HL-60 (cell line): ENCODE data around the gene ZNF470.
A peak's percentile ranks its signal among the peaks of the same experiment; 100 is the strongest.

Experiments used
- DNase-seq, 2 experiments: peaks; one replicate each; pipeline ENCODE4 v3.0.0-alpha.2; 2010 to 2020; ENCODE audit warnings: low read depth in 1 of 2, low spot score in 1 of 2
- H3K27ac ChIP-seq: fragments of 250-450 bp; sonication (Bioruptor Pico); replicated peaks from 2 replicates; pipeline ENCODE4 v1.5.1; 2020; ENCODE audit warnings: mild to moderate bottlenecking, moderate library complexity
- H3K27me3 ChIP-seq: fragments of 250-450 bp; sonication (Bioruptor Pico); 2 replicates; pipeline ENCODE4 v1.5.1; 2021; ENCODE audit warnings: mild to moderate bottlenecking, moderate library complexity; ENCODE audit not compliant: insufficient read depth, poor library complexity, severe bottlenecking
- H3K4me3 ChIP-seq: replicated peaks from 2 replicates; pipeline ENCODE4 v1.5.1; 2011; ENCODE audit warnings: mild to moderate bottlenecking, control low read depth, low read length; ENCODE audit not compliant: insufficient read depth
- CTCF ChIP-seq: IDR thresholded peaks from one replicate; pipeline ENCODE4 v1.5.1; 2011; ENCODE audit warnings: low read length, control low read depth, inconsistent platforms; ENCODE audit not compliant: insufficient read depth
- GABPA ChIP-seq: IDR thresholded peaks from 2 replicates; pipeline ENCODE4 v1.6.1; 2012; ENCODE audit warnings: low read depth
- POLR2AphosphoS5 ChIP-seq: IDR thresholded peaks from 2 replicates; pipeline ENCODE4 v1.6.1; 2012; ENCODE audit warnings: low read depth
- REST ChIP-seq: IDR thresholded peaks from 2 replicates; pipeline ENCODE4 v1.6.1; 2012; ENCODE audit warnings: low read depth; ENCODE audit not compliant: insufficient replicate concordance
- SPI1 ChIP-seq: IDR thresholded peaks from 2 replicates; pipeline ENCODE4 v1.6.1; 2012; ENCODE audit warnings: low read depth, mild to moderate bottlenecking, borderline replicate concordance

ZNF470 gene

GRCh38 chr19:56573914-56574313 is 6.6 kb downstream of the ZNF470 start:
- Histone ChIP-seq H3K27me3 (no peaks in the 10 kb centered on the region), H3K27ac (no peak overlapping the region), H3K4me3 (no peak overlapping the region)
- TF ChIP-seq SPI1 (no peak), CTCF (no peak)
- DNase-seq = no peak

- TF ChIP-seq POLR2AphosphoS5 (no peak), GABPA (no peak), CTCF (no peak), REST (no peak), SPI1 (no peak)
- Histone ChIP-seq H3K4me3 (no peak overlapping the region), H3K27ac (no peak overlapping the region), H3K27me3 (no peaks in the 10 kb centered on the region)
- DNase-seq = no peak
These were observed 10.7 kb downstream of the ZNF470 start for GRCh38 chr19:56577719-56578602.

- DNase-seq = no peak
- H3K27ac ChIP-seq = no peak overlapping the region
- H3K27me3 ChIP-seq = no peaks in the 10 kb centered on the region
- peak overlapping the region; percentile 95; the same call in 1 of the 2 replicates for H3K4me3 ChIP-seq
- no peak for TF ChIP-seq REST
- TF ChIP-seq POLR2AphosphoS5 = no peak
- TF ChIP-seq CTCF = no peak
- peak; percentile 46 for TF ChIP-seq SPI1
- no peak for TF ChIP-seq GABPA
These were observed 27.1 kb downstream of the ZNF470 start for GRCh38 chr19:56594446-56594782.
